RWPE2 (cell line): ENCODE measurements around the gene TPM4.
A peak's percentile ranks its signal among the peaks of the same experiment; 100 is the strongest.

Experiments
- ATAC-seq: fragments of 200-7000 bp; cut with Tn5 transposase; 3 replicates; pipeline ENCODE4 v1.9.1; 2021; ENCODE audit warnings: low read depth
- DNase-seq: peaks from one replicate; pipeline ENCODE4 v3.0.0-alpha.2; 2020; ENCODE audit warnings: low spot score
- H3K27ac ChIP-seq: fragments of 450-650 bp; 2 replicates; pipeline ENCODE4 v1.5.1; 2017; ENCODE audit warnings: mild to moderate bottlenecking; ENCODE audit not compliant: poor library complexity, severe bottlenecking
- H3K27me3 ChIP-seq: fragments of 250-450 bp; sonication (Bioruptor Pico); 2 replicates; pipeline ENCODE4 v1.5.1; 2021; ENCODE audit warnings: mild to moderate bottlenecking, moderate library complexity; ENCODE audit not compliant: insufficient read depth, poor library complexity, severe bottlenecking
- H3K36me3 ChIP-seq: fragments of 250-450 bp; sonication (Bioruptor Pico); 2 replicates; pipeline ENCODE4 v1.5.1; 2020; ENCODE audit warnings: low read depth, mild to moderate bottlenecking, moderate library complexity
- H3K4me1 ChIP-seq: fragments of 250-450 bp; sonication (Bioruptor Pico); 2 replicates; pipeline ENCODE4 v1.5.1; 2021; ENCODE audit warnings: mild to moderate bottlenecking, moderate library complexity; ENCODE audit not compliant: insufficient read depth, poor library complexity, severe bottlenecking
- H3K4me3 ChIP-seq: fragments of 250-450 bp; sonication (Bioruptor Pico); 2 replicates; pipeline ENCODE4 v1.5.1; 2021; ENCODE audit warnings: mild to moderate bottlenecking, moderate library complexity; ENCODE audit not compliant: severe bottlenecking
- H3K9me3 ChIP-seq: fragments of 250-450 bp; sonication (Bioruptor Pico); 2 replicates; pipeline ENCODE4 v1.5.1; 2021; ENCODE audit warnings: mild to moderate bottlenecking, moderate library complexity; ENCODE audit not compliant: severe bottlenecking
- TF ChIP-seq, protein P1 (sequence below): fragments of 450-650 bp; IDR thresholded peaks from one replicate; pipeline ENCODE4 v1.5.1; 2017; ENCODE audit warnings: mild to moderate bottlenecking, moderate library complexity; ENCODE audit not compliant: poor library complexity, severe bottlenecking

TPM4 gene

DNA sequence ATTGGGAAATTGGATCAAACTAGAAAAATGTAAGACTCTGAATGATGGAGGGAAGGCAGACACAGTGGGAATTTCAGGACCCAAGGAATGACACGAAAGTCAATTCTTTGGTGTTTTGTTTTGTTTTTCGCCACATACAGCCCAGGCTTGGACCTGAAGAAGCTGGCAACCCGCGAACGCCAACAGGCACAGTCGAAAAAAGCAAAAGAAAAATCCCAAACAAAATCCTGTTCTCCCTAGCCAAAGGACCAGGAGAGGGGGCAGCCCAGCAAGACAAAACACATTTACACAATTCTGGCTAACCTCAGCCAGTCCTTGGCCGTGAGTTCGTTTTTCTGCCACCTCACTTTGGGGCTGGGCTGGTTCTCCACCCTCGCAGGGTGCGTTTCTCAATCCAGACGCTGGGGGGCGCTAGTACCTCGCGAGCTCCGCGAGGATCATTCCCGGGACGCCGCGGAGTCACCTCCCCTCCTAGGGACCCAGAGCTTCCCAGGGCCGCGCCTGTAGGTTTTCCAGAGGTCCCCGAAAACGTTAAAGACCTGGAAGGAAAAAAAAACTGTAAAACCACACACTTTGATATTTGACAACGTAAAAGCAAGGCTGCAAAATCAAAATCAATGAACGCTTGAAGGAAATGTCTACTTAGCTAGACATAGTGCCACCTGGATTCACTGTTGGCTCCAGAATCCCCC lies 34.9 kb upstream of the TPM4 start:
- ATAC-seq: peak; percentile 86
- Histone ChIP-seq H3K36me3 (no peaks in the 10 kb centered on the region), H3K27ac (no peak overlapping the region), H3K9me3 (no peaks in the 10 kb centered on the region), H3K4me1 (no peaks in the 10 kb centered on the region), H3K27me3 (no peaks in the 10 kb centered on the region), H3K4me3 (no peak overlapping the region)
- peak; percentile 65 for DNase-seq
- TF ChIP-seq, protein P1, sequence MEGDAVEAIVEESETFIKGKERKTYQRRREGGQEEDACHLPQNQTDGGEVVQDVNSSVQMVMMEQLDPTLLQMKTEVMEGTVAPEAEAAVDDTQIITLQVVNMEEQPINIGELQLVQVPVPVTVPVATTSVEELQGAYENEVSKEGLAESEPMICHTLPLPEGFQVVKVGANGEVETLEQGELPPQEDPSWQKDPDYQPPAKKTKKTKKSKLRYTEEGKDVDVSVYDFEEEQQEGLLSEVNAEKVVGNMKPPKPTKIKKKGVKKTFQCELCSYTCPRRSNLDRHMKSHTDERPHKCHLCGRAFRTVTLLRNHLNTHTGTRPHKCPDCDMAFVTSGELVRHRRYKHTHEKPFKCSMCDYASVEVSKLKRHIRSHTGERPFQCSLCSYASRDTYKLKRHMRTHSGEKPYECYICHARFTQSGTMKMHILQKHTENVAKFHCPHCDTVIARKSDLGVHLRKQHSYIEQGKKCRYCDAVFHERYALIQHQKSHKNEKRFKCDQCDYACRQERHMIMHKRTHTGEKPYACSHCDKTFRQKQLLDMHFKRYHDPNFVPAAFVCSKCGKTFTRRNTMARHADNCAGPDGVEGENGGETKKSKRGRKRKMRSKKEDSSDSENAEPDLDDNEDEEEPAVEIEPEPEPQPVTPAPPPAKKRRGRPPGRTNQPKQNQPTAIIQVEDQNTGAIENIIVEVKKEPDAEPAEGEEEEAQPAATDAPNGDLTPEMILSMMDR: peak; percentile 97

DNA sequence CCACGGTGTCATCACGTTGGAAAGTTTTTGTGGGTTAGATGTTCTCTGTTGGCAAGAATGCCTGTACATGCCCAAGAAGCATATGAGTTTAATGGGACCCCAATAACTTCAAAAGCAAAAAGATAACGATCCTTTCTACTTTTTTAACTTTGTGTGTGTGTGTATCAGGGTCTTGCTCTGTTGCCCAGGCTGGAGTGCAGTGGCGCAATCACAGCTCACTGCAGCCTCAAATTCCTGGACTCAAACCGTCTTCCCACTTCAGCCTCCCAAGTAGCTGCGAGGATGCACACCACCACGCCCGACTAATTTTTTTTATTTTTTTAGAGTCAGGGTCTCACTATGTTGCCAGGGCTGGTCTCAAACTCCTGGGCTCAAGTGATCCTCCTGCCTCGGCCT lies 34.3 kb upstream of the TPM4 start:
- no peak overlapping the region for H3K27ac ChIP-seq
- H3K4me1 ChIP-seq: no peaks in the 10 kb centered on the region
- H3K36me3 ChIP-seq: no peaks in the 10 kb centered on the region
- DNase-seq: no peak
- H3K4me3 ChIP-seq: no peak overlapping the region
- H3K27me3 ChIP-seq: no peaks in the 10 kb centered on the region
- no peak for ATAC-seq
- H3K9me3 ChIP-seq: no peaks in the 10 kb centered on the region
- TF ChIP-seq, protein P1: no peak

DNA sequence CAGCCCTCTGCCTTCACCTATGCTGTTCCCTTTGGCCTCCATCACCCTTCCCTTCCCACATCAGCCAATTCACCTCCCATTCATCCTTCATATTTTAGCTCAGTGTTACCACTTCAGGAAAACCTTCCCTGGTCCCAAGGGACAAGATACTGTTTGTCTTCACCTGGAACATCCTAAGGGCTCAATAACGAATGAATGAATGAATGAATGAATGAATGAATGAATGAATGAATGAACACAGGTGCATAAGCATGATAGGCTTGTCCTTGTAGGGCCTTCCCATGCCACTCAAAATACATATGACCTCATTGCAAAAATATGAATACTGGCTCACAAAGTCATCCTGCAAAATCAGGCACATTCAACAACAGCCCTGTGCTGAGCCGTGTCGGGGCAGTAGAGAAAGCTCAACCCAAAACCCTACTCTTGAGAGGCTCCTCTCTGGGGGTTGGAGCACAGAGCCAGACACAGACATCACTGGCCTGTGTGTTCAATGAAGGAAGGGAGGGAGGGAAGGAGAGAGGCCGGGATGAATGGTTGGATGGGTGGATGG lies 33.7 kb upstream of the TPM4 start:
- Histone ChIP-seq H3K4me1 (no peaks in the 10 kb centered on the region), H3K4me3 (no peak overlapping the region), H3K27me3 (no peaks in the 10 kb centered on the region), H3K36me3 (no peaks in the 10 kb centered on the region), H3K9me3 (no peaks in the 10 kb centered on the region), H3K27ac (no peak overlapping the region)
- ATAC-seq (no peak), DNase-seq (no peak)
- TF ChIP-seq, protein P1: no peak

DNA sequence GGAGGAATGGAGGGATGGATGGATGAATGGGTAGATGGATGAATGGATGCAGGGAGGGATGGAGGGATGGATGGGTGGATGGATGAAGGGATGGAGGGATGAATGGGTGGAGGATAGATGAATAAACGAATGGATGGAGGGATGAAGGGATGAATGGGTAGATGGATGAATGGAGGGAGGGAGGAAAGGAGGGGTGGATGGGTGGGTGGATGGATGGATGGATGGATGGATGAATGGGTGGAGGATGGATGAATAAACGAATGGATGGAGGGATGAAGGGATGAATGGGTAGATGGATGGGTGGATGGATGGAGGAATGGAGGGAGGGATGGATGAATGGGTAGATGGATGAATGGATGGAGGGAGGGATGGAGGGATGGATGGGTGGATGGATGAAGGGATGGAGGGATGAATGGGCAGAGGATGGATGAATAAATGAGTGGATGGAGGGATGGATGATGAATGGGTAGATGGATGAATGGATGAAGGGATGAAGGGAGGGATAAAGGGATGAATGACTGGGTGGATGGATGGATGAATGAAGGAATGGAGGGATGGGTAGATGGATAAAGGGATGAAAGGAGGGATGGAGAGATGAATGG lies 33.0 kb upstream of the TPM4 start:
- DNase-seq (no peak), ATAC-seq (no peak)
- Histone ChIP-seq H3K4me1 (no peaks in the 10 kb centered on the region), H3K27me3 (no peaks in the 10 kb centered on the region), H3K36me3 (no peaks in the 10 kb centered on the region), H3K9me3 (no peaks in the 10 kb centered on the region), H3K4me3 (no peak overlapping the region), H3K27ac (no peak overlapping the region)
- TF ChIP-seq, protein P1: no peak

DNA sequence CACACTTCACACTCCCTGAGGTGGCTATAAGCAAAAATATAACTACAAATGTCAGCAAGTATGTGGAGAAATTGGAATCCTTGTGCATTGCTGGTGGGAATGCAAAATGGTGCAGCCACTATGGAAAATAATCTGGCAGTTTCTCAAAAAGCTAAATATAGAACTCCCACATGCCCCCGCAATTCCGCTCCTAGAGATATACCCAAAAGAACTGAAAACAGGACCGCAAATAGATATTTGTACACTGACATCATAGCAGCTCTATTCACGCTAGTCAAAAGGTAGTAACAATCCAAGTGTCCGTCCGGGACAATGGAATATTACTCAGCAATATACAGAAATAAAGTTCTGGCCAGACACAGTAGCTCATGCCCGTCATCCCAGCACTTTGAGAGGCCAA lies 31.5 kb upstream of the TPM4 start:
- TF ChIP-seq, protein P1: no peak
- Histone ChIP-seq H3K9me3 (no peaks in the 10 kb centered on the region), H3K27me3 (no peaks in the 10 kb centered on the region), H3K36me3 (no peaks in the 10 kb centered on the region), H3K27ac (no peak overlapping the region), H3K4me3 (no peak overlapping the region), H3K4me1 (no peaks in the 10 kb centered on the region)
- ATAC-seq (no peak), DNase-seq (no peak)
